ENCODE measurements around the gene RBM19. TPM values are rescaled to one million over a fixed set of nuclear protein-coding genes. Genes with fewer than 3 reads are reported as not detected.

Gene RBM19
- total and polyA plus RNA-seq, 7 experiments from 2014 or later, result 10.8 to 108 (median 59.0) TPM

DNA sequence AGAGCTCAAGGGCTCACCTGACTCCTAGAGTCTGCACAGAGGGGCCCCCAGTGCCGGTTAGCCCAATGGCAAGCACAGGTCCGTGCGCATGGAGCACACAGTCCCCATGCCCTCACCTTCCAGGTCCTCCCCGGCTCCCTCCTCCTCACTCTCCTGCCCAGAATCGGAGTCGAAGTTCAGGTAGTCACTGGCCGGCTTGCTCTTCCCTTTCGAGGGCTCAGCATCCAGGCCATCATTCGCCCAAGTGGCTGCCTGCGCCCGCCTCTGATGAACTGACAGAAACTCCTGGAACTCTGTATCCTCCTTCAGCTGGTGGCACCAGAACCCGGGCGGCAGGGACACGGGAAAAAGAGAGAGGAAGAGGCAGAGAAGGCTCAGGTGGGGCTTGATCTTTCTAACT is 7.0 kb downstream of the RBM19 start:
- intact Hi-C loops (cut with micrococcal nuclease), result no loop called here
- no peaks in the 10 kb centered on the region for H3K27me3 Mint-ChIP-seq
- no peaks in the 10 kb centered on the region for H3K4me1 ChIP-seq (ENCODE audit: control insufficient read depth in 2 of 2, insufficient read depth in 2 of 2, low read length in 2 of 2)
- ATAC-seq, result no peak
- H3K27me3 ChIP-seq (ENCODE audit: control insufficient read depth in 2 of 2, insufficient read depth in 2 of 2, low read length in 2 of 2), result no peaks in the 10 kb centered on the region
- no peak for DNase-seq
- H3K9me3 Mint-ChIP-seq, result no peaks in the 10 kb centered on the region
- no peak overlapping the region for H3K27ac ChIP-seq (ENCODE audit: low read depth, low read length)
- no peaks in the 10 kb centered on the region for H3K9me3 ChIP-seq (ENCODE audit: control insufficient read depth in 2 of 3, low read length in 3 of 3)
- H3K27ac Mint-ChIP-seq, result no peak overlapping the region
- peaks cover 17 to 86% (median 29%) of the 10 kb centered on the region in 3 experiments for H3K36me3 ChIP-seq (ENCODE audit: control insufficient read depth in 2 of 3, insufficient read depth in 3 of 3, low read length in 3 of 3)
- H3K4me3 Mint-ChIP-seq, result no peak overlapping the region
- H3K4me1 Mint-ChIP-seq, result peaks cover 19 to 26% (median 21%) of the 10 kb centered on the region in 7 donors
- H3K4me3 ChIP-seq (ENCODE audit: low read length), result no peak overlapping the region
- ChIA-PET CTCF (no interaction called here), POLR2A (no interaction called here)
- peaks cover 17 to 69% (median 35%) of the 10 kb centered on the region in 5 donors for H3K36me3 Mint-ChIP-seq

DNA sequence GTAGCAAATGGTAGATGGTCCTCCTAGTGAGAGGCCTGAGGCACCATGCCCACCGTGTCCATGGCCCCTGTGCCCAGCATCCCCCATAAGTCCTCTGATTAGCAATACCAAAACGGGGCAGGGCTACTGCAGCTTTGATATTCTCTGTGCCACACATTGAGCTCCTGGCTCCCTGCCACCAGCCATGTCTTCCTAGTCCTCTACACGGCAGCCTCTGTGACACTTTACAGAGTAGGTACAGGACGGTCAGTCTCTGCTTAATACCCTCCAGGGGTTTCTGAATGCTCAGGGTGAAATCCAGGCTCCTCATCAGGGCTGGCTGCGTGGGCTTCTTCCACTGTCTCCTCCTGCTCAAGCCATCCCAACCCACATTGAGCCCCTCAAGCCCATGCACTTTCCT is 8.0 kb downstream of the RBM19 start:
- Histone ChIP-seq H3K4me1 (ENCODE audit: control insufficient read depth in 2 of 2, insufficient read depth in 2 of 2, low read length in 2 of 2) (no peaks in the 10 kb centered on the region), H3K9me3 (ENCODE audit: control insufficient read depth in 2 of 3, low read length in 3 of 3) (no peaks in the 10 kb centered on the region), H3K36me3 (ENCODE audit: control insufficient read depth in 2 of 3, insufficient read depth in 3 of 3, low read length in 3 of 3) (peaks cover 18 to 92% (median 29%) of the 10 kb centered on the region in 3 experiments), H3K4me3 (ENCODE audit: low read length) (no peak overlapping the region), H3K27me3 (ENCODE audit: control insufficient read depth in 2 of 2, insufficient read depth in 2 of 2, low read length in 2 of 2) (no peaks in the 10 kb centered on the region), H3K27ac (ENCODE audit: low read depth, low read length) (no peak overlapping the region)
- Mint-ChIP-seq H3K4me3 (no peak overlapping the region), H3K27ac (no peak overlapping the region), H3K4me1 (peaks cover 12 to 19% (median 16%) of the 10 kb centered on the region in 7 donors), H3K9me3 (no peaks in the 10 kb centered on the region), H3K36me3 (peaks cover 17 to 74% (median 32%) of the 10 kb centered on the region in 5 donors), H3K27me3 (no peaks in the 10 kb centered on the region)
- ChIA-PET CTCF (no interaction called here), POLR2A (no interaction called here)
- intact Hi-C loops (cut with micrococcal nuclease), result no loop called here
- DNase-seq (no peak), ATAC-seq (no peak)

DNA sequence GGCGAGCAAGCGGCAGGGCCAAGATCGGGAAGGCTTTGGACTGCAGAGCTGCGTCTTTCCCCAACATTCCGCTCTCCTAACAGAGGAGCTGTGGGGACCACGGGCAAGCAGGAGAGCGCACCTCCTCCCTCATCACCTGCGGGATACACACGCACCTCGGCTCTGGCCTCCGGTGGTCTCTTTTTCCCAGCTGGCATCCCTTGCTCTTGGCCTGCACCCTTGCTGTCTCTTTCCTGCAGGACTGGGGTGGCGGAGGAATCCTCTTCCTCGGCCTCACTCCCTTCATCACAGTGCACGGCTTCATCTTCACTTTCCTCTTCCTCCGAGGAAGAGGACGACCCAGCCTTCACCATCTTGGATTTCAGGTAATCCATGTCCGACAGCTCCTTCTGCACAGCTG is 8.5 kb downstream of the RBM19 start:
- H3K36me3 Mint-ChIP-seq, result peaks cover 17 to 76% (median 32%) of the 10 kb centered on the region in 5 donors
- POLR2A ChIA-PET, result no interaction called here
- H3K4me3 Mint-ChIP-seq, result no peak overlapping the region
- Histone ChIP-seq H3K4me1 (ENCODE audit: control insufficient read depth in 2 of 2, insufficient read depth in 2 of 2, low read length in 2 of 2) (no peaks in the 10 kb centered on the region), H3K9me3 (ENCODE audit: control insufficient read depth in 2 of 3, low read length in 3 of 3) (no peaks in the 10 kb centered on the region), H3K4me3 (ENCODE audit: low read length) (no peak overlapping the region), H3K36me3 (ENCODE audit: control insufficient read depth in 2 of 3, insufficient read depth in 3 of 3, low read length in 3 of 3) (peaks cover 22 to 94% (median 29%) of the 10 kb centered on the region in 3 experiments), H3K27me3 (ENCODE audit: control insufficient read depth in 2 of 2, insufficient read depth in 2 of 2, low read length in 2 of 2) (no peaks in the 10 kb centered on the region), H3K27ac (ENCODE audit: low read depth, low read length) (no peak overlapping the region)
- ATAC-seq, result no peak
- no peaks in the 10 kb centered on the region for H3K27me3 Mint-ChIP-seq
- H3K9me3 Mint-ChIP-seq, result no peaks in the 10 kb centered on the region
- intact Hi-C loops (cut with micrococcal nuclease), result no loop called here
- H3K4me1 Mint-ChIP-seq, result peaks cover 7 to 16% (median 12%) of the 10 kb centered on the region in 7 donors
- CTCF ChIA-PET, result no interaction called here
- no peak overlapping the region for H3K27ac Mint-ChIP-seq
- no peak for DNase-seq

- Mint-ChIP-seq H3K4me1 (peaks cover 0 to 5% (median 0%) of the 10 kb centered on the region in 7 donors), H3K36me3 (peaks cover 14 to 74% (median 25%) of the 10 kb centered on the region in 5 donors), H3K4me3 (no peak overlapping the region), H3K9me3 (no peaks in the 10 kb centered on the region), H3K27me3 (no peaks in the 10 kb centered on the region), H3K27ac (no peak overlapping the region)
- H3K4me3 ChIP-seq (ENCODE audit: low read length), result no peak overlapping the region
- ATAC-seq (no peak), DNase-seq (no peak)
- CTCF ChIA-PET, result no interaction called here
- H3K27me3 ChIP-seq (ENCODE audit: control insufficient read depth in 2 of 2, insufficient read depth in 2 of 2, low read length in 2 of 2), result no peaks in the 10 kb centered on the region
- no peaks in the 10 kb centered on the region for H3K9me3 ChIP-seq (ENCODE audit: control insufficient read depth in 2 of 3, low read length in 3 of 3)
- H3K27ac ChIP-seq (ENCODE audit: low read depth, low read length), result no peak overlapping the region
- POLR2A ChIA-PET, result no interaction called here
- peaks cover 5 to 94% (median 18%) of the 10 kb centered on the region in 3 experiments for H3K36me3 ChIP-seq (ENCODE audit: control insufficient read depth in 2 of 3, insufficient read depth in 3 of 3, low read length in 3 of 3)
- no peaks in the 10 kb centered on the region for H3K4me1 ChIP-seq (ENCODE audit: control insufficient read depth in 2 of 2, insufficient read depth in 2 of 2, low read length in 2 of 2)
- intact Hi-C loops (cut with micrococcal nuclease), result no loop called here
These were observed 10.8 kb downstream of the RBM19 start for GRCh38 chr12:113955109-113955970.

DNA sequence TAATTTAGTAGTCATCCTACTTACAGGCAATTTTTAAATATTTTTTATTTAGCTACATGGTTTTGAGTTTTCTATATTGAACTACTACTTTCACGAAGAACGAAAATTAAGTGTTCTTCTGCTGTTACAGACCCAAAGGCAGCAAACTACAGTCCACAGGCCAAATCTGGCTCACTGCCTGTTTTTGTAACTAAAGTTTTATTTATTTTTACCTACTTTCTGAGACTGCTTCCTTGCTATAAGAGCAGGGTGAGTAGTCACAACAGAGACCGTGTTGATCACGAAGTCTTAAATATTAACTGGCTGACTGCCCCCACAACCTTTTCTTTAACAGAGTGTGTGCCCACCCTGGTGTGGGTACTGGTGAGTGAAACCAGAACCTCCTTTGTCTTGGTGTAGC is 11.6 kb downstream of the RBM19 start:
- no peaks in the 10 kb centered on the region for H3K9me3 Mint-ChIP-seq
- ATAC-seq, result no peak
- H3K4me3 Mint-ChIP-seq, result no peak overlapping the region
- Histone ChIP-seq H3K4me3 (ENCODE audit: low read length) (no peak overlapping the region), H3K9me3 (ENCODE audit: control insufficient read depth in 2 of 3, low read length in 3 of 3) (no peaks in the 10 kb centered on the region), H3K27me3 (ENCODE audit: control insufficient read depth in 2 of 2, insufficient read depth in 2 of 2, low read length in 2 of 2) (no peaks in the 10 kb centered on the region), H3K4me1 (ENCODE audit: control insufficient read depth in 2 of 2, insufficient read depth in 2 of 2, low read length in 2 of 2) (no peaks in the 10 kb centered on the region), H3K27ac (ENCODE audit: low read depth, low read length) (no peak overlapping the region), H3K36me3 (ENCODE audit: control insufficient read depth in 2 of 3, insufficient read depth in 3 of 3, low read length in 3 of 3) (peaks cover 5 to 94% (median 16%) of the 10 kb centered on the region in 3 experiments)
- ChIA-PET CTCF (no interaction called here), POLR2A (no interaction called here)
- H3K27ac Mint-ChIP-seq, result no peak overlapping the region
- no peaks in the 10 kb centered on the region for H3K27me3 Mint-ChIP-seq
- peaks cover 12 to 71% (median 23%) of the 10 kb centered on the region in 5 donors for H3K36me3 Mint-ChIP-seq
- H3K4me1 Mint-ChIP-seq, result peaks cover 0 to 5% (median 0%) of the 10 kb centered on the region in 7 donors
- DNase-seq, result no peak
- intact Hi-C loops (cut with micrococcal nuclease), result no loop called here

DNA sequence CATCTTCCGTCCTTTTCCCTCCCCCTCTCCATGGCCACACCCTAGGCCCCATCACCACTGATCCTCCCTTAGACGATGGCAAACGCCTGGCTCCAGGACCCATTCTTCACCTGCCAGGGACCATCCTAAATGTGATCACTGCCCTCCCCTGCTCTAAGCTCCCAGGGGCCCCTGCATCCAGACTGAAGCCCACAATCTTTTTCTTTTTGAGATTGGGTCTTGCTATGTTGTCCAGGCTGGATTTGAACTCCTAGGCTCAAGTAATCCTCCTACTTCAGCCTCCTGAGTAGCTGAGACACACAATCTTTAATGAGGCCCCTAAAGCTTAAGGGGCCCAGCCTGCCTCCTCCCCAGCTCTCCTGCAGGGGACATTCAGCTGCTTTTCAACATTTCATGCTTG is 15.3 kb downstream of the RBM19 start:
- intact Hi-C loops (cut with micrococcal nuclease), result no loop called here
- POLR2A ChIA-PET, result no interaction called here

More for the DNA sequence above, 15.3 kb downstream of the RBM19 start:
- no peak for ATAC-seq
- no peaks in the 10 kb centered on the region for H3K27me3 Mint-ChIP-seq
- no peak overlapping the region for H3K4me3 Mint-ChIP-seq
- peaks cover 0 to 2% (median 0%) of the 10 kb centered on the region in 7 donors for H3K4me1 Mint-ChIP-seq
- peaks cover 11 to 83% (median 25%) of the 10 kb centered on the region in 5 donors for H3K36me3 Mint-ChIP-seq
- Histone ChIP-seq H3K4me1 (ENCODE audit: control insufficient read depth in 2 of 2, insufficient read depth in 2 of 2, low read length in 2 of 2) (no peaks in the 10 kb centered on the region), H3K36me3 (ENCODE audit: control insufficient read depth in 2 of 3, insufficient read depth in 3 of 3, low read length in 3 of 3) (peaks cover 5 to 96% (median 22%) of the 10 kb centered on the region in 3 experiments), H3K4me3 (ENCODE audit: low read length) (no peak overlapping the region), H3K27me3 (ENCODE audit: control insufficient read depth in 2 of 2, insufficient read depth in 2 of 2, low read length in 2 of 2) (no peaks in the 10 kb centered on the region), H3K27ac (ENCODE audit: low read depth, low read length) (no peak overlapping the region), H3K9me3 (ENCODE audit: control insufficient read depth in 2 of 3, low read length in 3 of 3) (no peaks in the 10 kb centered on the region)
- no peak for DNase-seq
- H3K9me3 Mint-ChIP-seq, result no peaks in the 10 kb centered on the region
- CTCF ChIA-PET, result no interaction called here
- peak overlapping the region in 1 of 9 donors; percentile 66 for H3K27ac Mint-ChIP-seq

Data from naive thymus-derived CD4-positive, alpha-beta T cell (primary cell).